CD4-positive, alpha-beta T cell (primary cell): Measurements from ENCODE around the gene SLC37A2. TPM values are rescaled to one million over a fixed set of nuclear protein-coding genes. Genes with fewer than 3 reads are reported as not detected.

Experiments used
- ATAC-seq: fragments of 200-7000 bp; cut with Tn5 transposase; one replicate; pipeline ENCODE4 v1.10.0; 2022; ENCODE audit warnings: mild to moderate bottlenecking; ENCODE audit not compliant: poor library complexity
- CTCF ChIA-PET: fragments of 350-600 bp; sonication (Branson Sonifier 250); formaldehyde crosslinking; loops from one replicate; lab custom pipeline; 2021; ENCODE audit warnings: antibody characterized with exemption, inconsistent platforms; lab: Charles Lee
- POLR2A ChIA-PET: fragments of 350-600 bp; sonication (Branson Sonifier 250); formaldehyde crosslinking; loops from one replicate; lab custom pipeline; 2021; ENCODE audit warnings: antibody characterized with exemption, inconsistent platforms; lab: Charles Lee
- DNase-seq, 14 experiments: peaks; one replicate each; pipeline ENCODE4 v3.0.0-alpha.2; 2013 to 2020; ENCODE audit warnings: mixed read lengths in 2 of 14
- H3K27ac ChIP-seq, 2 donors: one replicate each; pipeline versions ENCODE4 v1.5.1 to v1.7.0; 2013; ENCODE audit warnings: low read length in 2 of 2, low read depth in 1 of 2, mild to moderate bottlenecking in 1 of 2
- H3K27me3 ChIP-seq, 2 experiments: 1 replicate in 1 of 2; 2 replicates in 1 of 2; pipeline versions ENCODE4 v1.6.1 to v1.7.0; 2013; ENCODE audit warnings: low read length in 2 of 2, control low read depth in 1 of 2, mild to moderate bottlenecking in 1 of 2, moderate library complexity in 1 of 2; ENCODE audit not compliant: insufficient read depth in 2 of 2, control insufficient read depth in 1 of 2
- H3K36me3 ChIP-seq: one replicate; pipeline ENCODE4 v1.6.1; 2013; ENCODE audit warnings: low read length, control low read depth; ENCODE audit not compliant: insufficient read depth
- H3K4me1 ChIP-seq: one replicate; pipeline ENCODE4 v1.6.1; 2013; ENCODE audit warnings: low read length, control low read depth; ENCODE audit not compliant: insufficient read depth
- H3K4me3 ChIP-seq: one replicate; pipeline ENCODE4 v1.5.1; 2013; ENCODE audit warnings: mild to moderate bottlenecking, low read length, moderate library complexity
- H3K9me3 ChIP-seq, 2 experiments: 1 replicate in 1 of 2; 2 replicates in 1 of 2; pipeline versions ENCODE4 v1.6.1 to v1.7.0; 2013; ENCODE audit warnings: low read length in 2 of 2, mild to moderate bottlenecking in 2 of 2, control low read depth in 1 of 2, moderate library complexity in 1 of 2; ENCODE audit not compliant: control insufficient read depth in 1 of 2, insufficient read depth in 1 of 2
- H3K27ac Mint-ChIP-seq: one replicate; pipeline ENCODE4 v1.8.0; 2020; ENCODE audit warnings: mixed read lengths
- H3K27me3 Mint-ChIP-seq: one replicate; pipeline ENCODE4 v1.8.0; 2021; ENCODE audit warnings: mixed read lengths
- H3K36me3 Mint-ChIP-seq: one replicate; pipeline ENCODE4 v1.8.0; 2021; ENCODE audit warnings: low read depth, mixed read lengths
- H3K4me1 Mint-ChIP-seq: one replicate; pipeline ENCODE4 v1.8.0; 2021; ENCODE audit warnings: low read depth, mixed read lengths
- H3K4me3 Mint-ChIP-seq: one replicate; pipeline ENCODE4 v1.8.0; 2020; ENCODE audit warnings: mild to moderate bottlenecking, mixed read lengths
- H3K9me3 Mint-ChIP-seq: one replicate; pipeline ENCODE4 v1.8.0; 2020; ENCODE audit warnings: mixed read lengths
- intact Hi-C, 2 experiments: fragments of 100-400 bp; cut with DNase I in 1 of 2; cut with micrococcal nuclease in 1 of 2; formaldehyde crosslinking; loops; one replicate each; pipeline versions ENCODE4 v1.15.1 to v1.9.0; 2023 to 2025; cut with DNase I, micrococcal nuclease
- total RNA-seq, 174 experiments: library from RNA in 2 of 174; stranded (reverse) in 2 of 174; gene quantifications; one replicate each; pipeline ENCODE4 v1.2.3 and lab custom pipeline; 2021 to 2026
- TF ChIP-seq, protein P1 (sequence below): fragments of 200-600 bp; IDR thresholded peaks from one replicate; pipeline ENCODE4 v1.8.0; 2022; ENCODE audit warnings: antibody characterized with exemption, mild to moderate bottlenecking

The SLC37A2 gene
- total RNA-seq, 2 experiments from 2014 or later: 0.25 to 0.34 TPM

DNA sequence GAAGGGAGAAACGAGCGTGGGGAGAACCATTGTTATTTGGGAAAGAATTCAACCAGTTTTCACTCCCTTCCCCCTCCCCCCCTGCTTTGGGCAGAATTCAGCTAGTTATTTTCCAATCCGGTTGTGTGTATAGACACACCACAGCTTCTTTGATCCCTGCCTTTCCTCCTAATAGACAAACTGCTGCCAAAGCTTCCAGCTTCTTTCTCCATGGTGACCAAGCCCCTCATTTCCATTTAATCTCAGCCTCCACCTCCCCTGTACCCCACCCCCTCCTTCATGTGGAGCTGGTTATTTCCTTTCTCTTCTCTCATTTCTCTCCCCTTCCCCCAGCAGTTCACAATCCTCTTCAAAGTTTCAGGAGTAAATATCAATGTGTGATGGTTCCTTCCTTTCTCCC is 76.7 kb downstream of the SLC37A2 start:
- Histone ChIP-seq H3K4me1 (peaks cover 6% of the 10 kb centered on the region), H3K9me3 (peaks cover 0 to 3% of the 10 kb centered on the region in 2 experiments), H3K27ac (no peak overlapping the region), H3K36me3 (no peaks in the 10 kb centered on the region), H3K27me3 (peaks cover 17 to 21% of the 10 kb centered on the region in 2 experiments), H3K4me3 (no peak overlapping the region)
- peaks cover 71% of the 10 kb centered on the region for H3K27me3 Mint-ChIP-seq
- CTCF ChIA-PET: no interaction called here
- H3K27ac Mint-ChIP-seq: no peak overlapping the region
- DNase-seq (no peak), ATAC-seq (no peak)
- POLR2A ChIA-PET: no interaction called here
- TF ChIP-seq, protein P1, sequence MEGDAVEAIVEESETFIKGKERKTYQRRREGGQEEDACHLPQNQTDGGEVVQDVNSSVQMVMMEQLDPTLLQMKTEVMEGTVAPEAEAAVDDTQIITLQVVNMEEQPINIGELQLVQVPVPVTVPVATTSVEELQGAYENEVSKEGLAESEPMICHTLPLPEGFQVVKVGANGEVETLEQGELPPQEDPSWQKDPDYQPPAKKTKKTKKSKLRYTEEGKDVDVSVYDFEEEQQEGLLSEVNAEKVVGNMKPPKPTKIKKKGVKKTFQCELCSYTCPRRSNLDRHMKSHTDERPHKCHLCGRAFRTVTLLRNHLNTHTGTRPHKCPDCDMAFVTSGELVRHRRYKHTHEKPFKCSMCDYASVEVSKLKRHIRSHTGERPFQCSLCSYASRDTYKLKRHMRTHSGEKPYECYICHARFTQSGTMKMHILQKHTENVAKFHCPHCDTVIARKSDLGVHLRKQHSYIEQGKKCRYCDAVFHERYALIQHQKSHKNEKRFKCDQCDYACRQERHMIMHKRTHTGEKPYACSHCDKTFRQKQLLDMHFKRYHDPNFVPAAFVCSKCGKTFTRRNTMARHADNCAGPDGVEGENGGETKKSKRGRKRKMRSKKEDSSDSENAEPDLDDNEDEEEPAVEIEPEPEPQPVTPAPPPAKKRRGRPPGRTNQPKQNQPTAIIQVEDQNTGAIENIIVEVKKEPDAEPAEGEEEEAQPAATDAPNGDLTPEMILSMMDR: no peak
- no peaks in the 10 kb centered on the region for H3K9me3 Mint-ChIP-seq
- no peaks in the 10 kb centered on the region for H3K36me3 Mint-ChIP-seq
- no peak overlapping the region for H3K4me3 Mint-ChIP-seq
- intact Hi-C loops: loop anchor here in 1 of 2 experiments (1.0 to 5.0 kb wide), 2 partner anchors 173 to 222 kb away; partner anchors contain the start of gene HEPN1
- H3K4me1 Mint-ChIP-seq: peaks cover 6% of the 10 kb centered on the region

Other genes with a start within 250 kb of the SLC37A2 start
- 10 to 100 TPM; 26.2 to 27.2 TPM for gene ROBO3, start 197.9 kb upstream of the SLC37A2 start, total RNA-seq
- gene ROBO4, start 165.4 kb upstream of the SLC37A2 start, total RNA-seq: not detected
- not detected for gene HEPN1, start 144.1 kb upstream of the SLC37A2 start, total RNA-seq
- gene HEPACAM, start 127.3 kb upstream of the SLC37A2 start, total RNA-seq: not detected
- 1 to 10 TPM in 1 of 2 experiments, under 1 TPM in 1; 0.89 to 1.1 TPM for gene CCDC15, start 109.1 kb upstream of the SLC37A2 start, total RNA-seq
- 1 to 10 TPM; 3.9 to 4.4 TPM for gene TMEM218, start 48.3 kb downstream of the SLC37A2 start, total RNA-seq
- gene PKNOX2, start 101.4 kb downstream of the SLC37A2 start, total RNA-seq: not detected